ENCODE data around the gene TGFBR3L.
"Not testable (repeated sequence)": the region's sequence is repeated elsewhere in the genome, so short reads cannot be mapped to it uniquely, and the experiment has no call there.

TGFBR3L gene

GRCh38 chr19:7879111-7879807, 35.4 kb upstream of the TGFBR3L start:
- no peak for DNase-seq (ENCODE audit: extremely low read depth in 1 of 2, low read depth in 1 of 2)

GRCh38 chr19:7879836-7880235, 34.8 kb upstream of the TGFBR3L start:
- DNase-seq (ENCODE audit: extremely low read depth in 1 of 2, low read depth in 1 of 2), result no peak

GRCh38 chr19:7881910-7882309, 32.7 kb upstream of the TGFBR3L start:
- no peak for DNase-seq (ENCODE audit: extremely low read depth in 1 of 2, low read depth in 1 of 2)

- DNase-seq (ENCODE audit: extremely low read depth in 1 of 2, low read depth in 1 of 2), result no peak
These were observed 31.5 kb upstream of the TGFBR3L start for GRCh38 chr19:7883105-7883504.

- DNase-seq (ENCODE audit: extremely low read depth in 1 of 2, low read depth in 1 of 2), result no peak
These were observed 30.6 kb upstream of the TGFBR3L start for GRCh38 chr19:7883796-7884570.

GRCh38 chr19:7885818-7886217, 28.8 kb upstream of the TGFBR3L start:
- no peak for DNase-seq (ENCODE audit: extremely low read depth in 1 of 2, low read depth in 1 of 2)

GRCh38 chr19:7887408-7888144, 27.1 kb upstream of the TGFBR3L start:
- DNase-seq (ENCODE audit: extremely low read depth in 1 of 2, low read depth in 1 of 2), result no peak

GRCh38 chr19:7888145-7888825, 26.3 kb upstream of the TGFBR3L start, which contains the start of gene LRRC8E:
Gene LRRC8E (plus strand): TSS chr19:7888510. CDS start chr19:7895604, 7,094 bp downstream.
- DNase-seq (ENCODE audit: extremely low read depth in 1 of 2, low read depth in 1 of 2), result peak in 1 of 2 donors; percentile 26

- no peak for DNase-seq (ENCODE audit: extremely low read depth in 1 of 2, low read depth in 1 of 2)
These were observed 25.8 kb upstream of the TGFBR3L start for GRCh38 chr19:7888826-7889217.

GRCh38 chr19:7893362-7894101, 21.1 kb upstream of the TGFBR3L start:
- DNase-seq (ENCODE audit: extremely low read depth in 1 of 2, low read depth in 1 of 2), result not testable (repeated sequence)

GRCh38 chr19:7894612-7895309, 19.9 kb upstream of the TGFBR3L start:
- no peak for DNase-seq (ENCODE audit: extremely low read depth in 1 of 2, low read depth in 1 of 2)

GRCh38 chr19:7895565-7895964, 19.1 kb upstream of the TGFBR3L start:
- DNase-seq (ENCODE audit: extremely low read depth in 1 of 2, low read depth in 1 of 2), result no peak

GRCh38 chr19:7897292-7897691, 17.3 kb upstream of the TGFBR3L start:
- DNase-seq (ENCODE audit: extremely low read depth in 1 of 2, low read depth in 1 of 2), result no peak

GRCh38 chr19:7898967-7899366, 15.7 kb upstream of the TGFBR3L start:
- no peak for DNase-seq (ENCODE audit: extremely low read depth in 1 of 2, low read depth in 1 of 2)

GRCh38 chr19:7899751-7900378, 14.8 kb upstream of the TGFBR3L start:
- DNase-seq (ENCODE audit: extremely low read depth in 1 of 2, low read depth in 1 of 2), result no peak

GRCh38 chr19:7900401-7900870, 14.2 kb upstream of the TGFBR3L start:
- DNase-seq (ENCODE audit: extremely low read depth in 1 of 2, low read depth in 1 of 2), result no peak

- DNase-seq (ENCODE audit: extremely low read depth in 1 of 2, low read depth in 1 of 2), result no peak
These were observed 13.7 kb upstream of the TGFBR3L start for GRCh38 chr19:7900931-7901330.

GRCh38 chr19:7901337-7901736, 13.3 kb upstream of the TGFBR3L start:
- DNase-seq (ENCODE audit: extremely low read depth in 1 of 2, low read depth in 1 of 2), result no peak

- DNase-seq (ENCODE audit: extremely low read depth in 1 of 2, low read depth in 1 of 2), result no peak
These were observed 11.8 kb upstream of the TGFBR3L start for GRCh38 chr19:7902796-7903243.
